ENCODE measurements around the gene NUDCD3. TPM values are rescaled to one million over a fixed set of nuclear protein-coding genes. Genes with fewer than 3 reads are reported as not detected.

The NUDCD3 gene
- total RNA-seq, 1 experiment from 2014 or later, result 71.9 TPM

- no CpG with 5 or more reads among the region's 4 CpGs for WGBS (ENCODE audit: extremely low coverage, insufficient read length, low lambda C conversion rate)
- Histone ChIP-seq H4K8ac (replicated peaks; ENCODE audit: insufficient read length, low read depth, low read length) (no peak overlapping the region), H2BK20ac (ENCODE audit: low read depth, low read length, poor library complexity, severe bottlenecking) (no peak overlapping the region), H2AFZ (ENCODE audit: low read length) (no peak overlapping the region), H3K4me2 (ENCODE audit: insufficient read depth, insufficient read length, low read length) (no peak overlapping the region), H2BK12ac (ENCODE audit: insufficient read length, low read depth, low read length) (no peak overlapping the region), H3K23me2 (ENCODE audit: insufficient read length, low read depth, low read length, poor library complexity, severe bottlenecking) (no peaks in the 10 kb centered on the region), H3K4me1 (ENCODE audit: insufficient read depth, low read length) (peaks cover 2% of the 10 kb centered on the region), H3K56ac (ENCODE audit: insufficient read length, low read depth, low read length) (no peak overlapping the region), H2BK120ac (ENCODE audit: low read depth, low read length, poor library complexity, severe bottlenecking) (no peak overlapping the region), H3K4ac (ENCODE audit: low read depth, low read length) (no peak overlapping the region), H2BK15ac (ENCODE audit: low read depth, low read length) (no peak overlapping the region), H3K27ac (ENCODE audit: insufficient read length, low read depth, low read length) (no peak overlapping the region), H4K5ac (ENCODE audit: insufficient read length, low read depth, low read length) (no peak overlapping the region), H3K23ac (ENCODE audit: insufficient read length, low read depth, low read length) (no peak overlapping the region), H4K20me1 (ENCODE audit: control insufficient read depth, insufficient read depth, insufficient read length) (no peaks in the 10 kb centered on the region), H3T11ph (ENCODE audit: low read length) (no peak overlapping the region), H3K18ac (ENCODE audit: insufficient read length, low read depth, low read length) (no peak overlapping the region), H2AK5ac (ENCODE audit: insufficient read length, low read length) (no peak overlapping the region), H3K79me2 (ENCODE audit: insufficient read depth, low read length) (no peaks in the 10 kb centered on the region), H3K9me3 (ENCODE audit: control insufficient read depth, low read depth, low read length) (no peaks in the 10 kb centered on the region), H3K9ac (ENCODE audit: extremely low read depth, insufficient read length, low read length) (no peak overlapping the region), H3K27me3 (ENCODE audit: insufficient read depth, low read length) (no peaks in the 10 kb centered on the region), H2BK5ac (ENCODE audit: insufficient read length, low read length) (no peak overlapping the region), H4K91ac (ENCODE audit: insufficient read length, low read depth, low read length) (no peak overlapping the region), H3K14ac (ENCODE audit: insufficient read depth, low read length) (no peak overlapping the region; the same call in 1 of the 2 replicates), H3K79me1 (ENCODE audit: insufficient read depth, low read depth, low read length, poor library complexity, severe bottlenecking) (no peaks in the 10 kb centered on the region)
- no peak for TF ChIP-seq CTCF (conservative IDR thresholded peaks at IDR 0.05)
- H3K36me3 Mint-ChIP-seq (ENCODE audit: insufficient read depth in 1 of 3, low read depth in 3 of 3), result peaks cover 2 to 21% (median 15%) of the 10 kb centered on the region in 3 experiments; a peak in 6 of 7 replicates
- DNase-seq, result peak; percentile 25
- H3K27me3 Mint-ChIP-seq (ENCODE audit: low read depth), result peaks cover 15% of the 10 kb centered on the region
- H3K27ac Mint-ChIP-seq, result no peak overlapping the region
- no peaks in the 10 kb centered on the region for H3K4me1 Mint-ChIP-seq
- H3K4me3 Mint-ChIP-seq, result no peak overlapping the region
- H3K9me3 Mint-ChIP-seq, result no peaks in the 10 kb centered on the region
These were observed 109.5 kb downstream of the NUDCD3 start for GRCh38 chr7:44380831-44381493.

Data from H9 (cell line).